Stimulated activated CD8-positive, alpha-beta memory T cell treated with anti-CD3 and anti-CD28 coated beads, Interleukin-7, amount 100 ng/mL, for 48 hours (primary cell): Measurements from ENCODE around the gene FPR3.
"Not testable (repeated sequence)": the region's sequence is repeated elsewhere in the genome, so short reads cannot be mapped to it uniquely, and the experiment has no call there.

Experiments
- DNase-seq, 2 donors: peaks; one replicate each; pipeline ENCODE4 v3.0.0-alpha.2; 2020; ENCODE audit warnings: low read depth in 1 of 2; ENCODE audit errors: extremely low read depth in 1 of 2

The FPR3 gene, protein sequence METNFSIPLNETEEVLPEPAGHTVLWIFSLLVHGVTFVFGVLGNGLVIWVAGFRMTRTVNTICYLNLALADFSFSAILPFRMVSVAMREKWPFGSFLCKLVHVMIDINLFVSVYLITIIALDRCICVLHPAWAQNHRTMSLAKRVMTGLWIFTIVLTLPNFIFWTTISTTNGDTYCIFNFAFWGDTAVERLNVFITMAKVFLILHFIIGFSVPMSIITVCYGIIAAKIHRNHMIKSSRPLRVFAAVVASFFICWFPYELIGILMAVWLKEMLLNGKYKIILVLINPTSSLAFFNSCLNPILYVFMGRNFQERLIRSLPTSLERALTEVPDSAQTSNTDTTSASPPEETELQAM

DNA sequence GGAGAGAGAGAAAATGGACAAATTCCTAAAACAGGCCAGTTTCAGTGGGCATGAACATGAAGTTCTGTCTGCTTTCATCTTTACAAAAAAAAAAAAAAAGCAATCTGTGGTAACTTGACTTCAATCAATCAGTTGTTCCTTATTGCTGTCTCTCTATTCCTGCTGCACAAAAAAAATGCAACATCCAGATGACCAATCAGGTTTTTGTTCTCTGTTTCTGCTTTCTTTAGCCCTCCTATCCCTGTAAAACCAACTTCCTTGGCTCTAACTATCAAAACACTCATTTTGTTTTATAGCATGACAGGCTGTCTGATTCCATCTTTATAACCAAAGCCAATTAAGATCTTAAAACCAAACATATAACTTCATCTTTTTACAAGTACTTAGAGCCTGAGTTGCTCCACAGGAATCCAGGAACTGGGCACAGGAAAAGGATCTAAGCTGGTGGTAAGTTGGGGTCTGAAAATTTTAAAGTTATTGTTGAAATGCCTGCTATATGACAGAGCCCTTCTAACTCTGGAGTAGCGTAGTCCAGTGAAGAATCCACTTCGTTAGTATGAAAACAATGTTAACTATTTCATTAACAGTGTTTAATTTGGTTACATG lies at the start of gene FPR3:
TSS of gene FPR3 (plus strand) at position 273 of the 606 bp plus-strand sequence. CDS start 28,592 bp downstream, outside the sequence.
- DNase-seq = no peak

DNA sequence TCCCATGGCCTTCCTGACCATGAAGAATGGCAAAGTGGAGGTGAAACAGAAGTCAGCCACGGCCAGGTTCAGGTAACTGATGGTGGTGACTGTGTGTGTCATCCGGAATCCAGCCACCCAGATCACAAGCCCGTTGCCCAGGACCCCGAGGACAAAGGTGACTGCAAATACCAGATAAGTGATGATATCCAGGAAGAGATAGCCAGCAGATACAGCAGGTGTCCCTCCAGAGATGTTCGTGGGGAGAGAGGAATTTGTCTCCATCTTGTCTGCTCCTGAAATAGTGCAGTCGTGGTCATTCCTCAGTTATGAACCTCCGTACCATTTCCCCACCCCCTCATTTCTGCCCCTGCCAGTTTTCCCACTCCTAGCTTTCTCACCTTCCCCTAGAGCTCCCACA lies 48.2 kb upstream of the FPR3 start:
- DNase-seq = no peak

DNA sequence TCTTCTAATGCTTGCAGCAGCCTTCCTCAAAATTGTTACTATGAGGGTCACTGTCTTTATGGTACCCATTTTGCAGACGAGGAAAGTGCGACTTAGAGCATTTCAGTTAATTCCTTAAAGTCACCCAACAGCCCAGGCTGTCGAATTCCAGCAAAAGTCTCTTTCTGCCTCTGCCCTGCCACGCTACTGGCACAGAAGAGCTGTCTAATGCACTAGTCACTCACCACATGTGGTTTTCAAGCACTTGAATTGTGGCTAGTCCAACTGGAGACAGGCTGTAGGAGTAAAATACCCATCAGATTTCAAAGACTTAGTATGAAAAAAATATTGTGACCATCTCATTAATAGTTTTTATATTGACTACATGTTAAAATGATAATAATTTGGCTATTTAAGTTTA lies 45.0 kb upstream of the FPR3 start:
- DNase-seq = no peak

DNA sequence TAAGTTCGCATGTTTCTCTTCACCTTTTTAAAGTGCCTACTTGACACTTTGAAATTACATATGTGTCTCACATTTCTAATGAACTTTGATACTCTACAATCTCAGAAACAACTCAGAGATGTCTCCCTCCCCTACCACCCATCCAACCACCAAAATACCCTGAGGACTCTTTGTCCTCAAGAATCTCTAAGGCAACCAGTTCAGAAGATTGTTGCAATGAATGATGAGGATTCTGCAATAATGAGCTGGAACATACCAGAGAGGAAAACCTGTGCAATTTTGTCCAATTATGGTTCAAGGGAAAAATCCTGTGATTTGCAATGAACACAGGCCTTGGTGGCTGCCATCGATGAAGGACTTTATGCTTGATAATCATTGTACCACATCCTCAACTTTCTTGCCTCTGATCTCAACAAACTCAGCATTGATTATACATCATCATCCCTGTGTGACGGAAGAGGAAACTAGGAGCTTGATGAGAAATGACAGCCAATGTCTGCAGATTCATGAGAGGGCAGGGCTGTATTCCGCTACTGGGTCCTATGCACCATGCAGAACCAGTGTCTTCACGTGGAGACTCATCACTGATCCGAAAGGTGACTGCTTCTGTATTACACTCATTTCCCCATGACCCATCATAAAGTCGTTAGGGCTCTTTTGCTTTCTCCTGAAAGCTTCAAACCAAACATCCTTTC lies 44.4 kb upstream of the FPR3 start:
- no peak for DNase-seq

DNA sequence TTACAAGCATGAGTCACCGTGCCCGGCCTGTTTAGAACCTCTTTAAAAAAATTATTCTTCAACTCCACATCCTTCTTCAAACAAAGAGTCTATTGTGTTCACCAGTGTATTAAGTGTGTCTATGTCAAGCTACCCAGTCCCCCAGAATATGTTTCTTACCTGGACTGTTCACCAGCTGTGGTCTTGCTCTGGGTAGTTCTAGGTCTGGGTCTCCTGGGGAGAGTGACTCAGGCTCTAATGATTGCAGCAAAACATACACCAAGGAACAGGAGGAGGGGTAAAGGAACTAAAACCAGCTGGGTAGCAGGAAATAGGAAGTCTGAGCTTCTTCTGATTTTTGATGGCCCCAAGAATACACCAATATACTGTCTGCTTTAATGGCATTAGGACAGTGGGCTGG lies 43.3 kb upstream of the FPR3 start, which contains the start of gene FPR1:
TSS of gene FPR1 (minus strand) at position 224 of the 400 bp plus-strand sequence. CDS start 4,884 bp downstream, outside the sequence.
- no peak for DNase-seq

DNA sequence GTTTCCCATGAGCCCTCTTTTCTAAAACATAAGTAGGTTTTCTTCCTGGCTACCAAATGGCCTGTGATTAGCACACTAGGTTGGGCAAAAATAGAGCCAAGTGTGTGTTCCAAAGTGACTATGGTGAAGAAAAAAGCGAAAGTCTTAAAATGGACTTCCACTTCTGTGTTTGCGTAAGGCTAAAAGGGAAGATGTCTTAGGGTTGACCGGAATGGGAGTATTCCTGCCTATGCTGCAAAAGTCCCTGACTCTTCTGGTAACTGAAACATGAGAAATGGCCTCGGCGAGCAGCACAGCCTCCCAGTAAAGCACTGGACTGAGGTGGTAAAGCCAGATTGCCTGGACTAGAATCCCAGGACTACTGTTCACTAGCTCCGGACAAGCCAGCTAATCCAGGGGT lies 40.8 kb upstream of the FPR3 start:
- no peak for DNase-seq

DNA sequence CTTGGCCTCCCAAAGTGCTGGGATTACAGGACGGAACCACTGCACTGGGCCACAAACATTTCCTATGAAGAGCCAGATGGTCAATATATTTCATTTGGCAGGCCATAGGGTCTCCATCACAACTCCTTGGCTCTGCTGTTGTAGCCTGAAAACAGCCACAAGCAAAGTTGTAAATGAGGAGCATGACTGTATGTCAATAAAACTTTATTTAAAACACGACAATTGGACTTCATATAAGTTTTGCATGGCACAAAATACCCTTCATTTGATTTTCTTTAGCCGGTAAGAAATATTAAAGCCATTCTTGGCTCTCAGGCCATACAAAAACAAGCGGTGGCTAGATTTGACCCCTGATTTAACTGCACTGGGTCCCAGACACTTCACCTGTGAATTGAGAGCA lies 40.2 kb upstream of the FPR3 start:
- DNase-seq = no peak

DNA sequence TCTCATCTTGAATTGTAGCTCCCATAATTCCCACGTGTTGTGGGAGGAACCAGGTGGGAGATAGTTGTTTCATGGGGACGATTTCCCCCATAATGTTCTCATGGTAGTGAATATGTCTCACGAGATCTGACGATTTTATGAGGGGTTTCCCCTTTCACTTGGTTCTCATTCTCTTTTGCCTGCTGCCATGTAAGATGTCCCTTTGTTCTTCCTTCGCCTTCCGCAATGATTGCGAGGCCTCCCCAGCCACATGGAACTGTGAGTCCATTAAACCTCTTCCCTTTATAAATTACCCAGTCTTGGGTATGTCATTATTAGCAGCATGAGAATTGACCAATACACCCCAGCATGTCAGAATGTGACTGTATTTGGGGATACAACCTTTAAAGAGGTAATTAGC lies 39.4 kb upstream of the FPR3 start:
- DNase-seq = no peak

DNA sequence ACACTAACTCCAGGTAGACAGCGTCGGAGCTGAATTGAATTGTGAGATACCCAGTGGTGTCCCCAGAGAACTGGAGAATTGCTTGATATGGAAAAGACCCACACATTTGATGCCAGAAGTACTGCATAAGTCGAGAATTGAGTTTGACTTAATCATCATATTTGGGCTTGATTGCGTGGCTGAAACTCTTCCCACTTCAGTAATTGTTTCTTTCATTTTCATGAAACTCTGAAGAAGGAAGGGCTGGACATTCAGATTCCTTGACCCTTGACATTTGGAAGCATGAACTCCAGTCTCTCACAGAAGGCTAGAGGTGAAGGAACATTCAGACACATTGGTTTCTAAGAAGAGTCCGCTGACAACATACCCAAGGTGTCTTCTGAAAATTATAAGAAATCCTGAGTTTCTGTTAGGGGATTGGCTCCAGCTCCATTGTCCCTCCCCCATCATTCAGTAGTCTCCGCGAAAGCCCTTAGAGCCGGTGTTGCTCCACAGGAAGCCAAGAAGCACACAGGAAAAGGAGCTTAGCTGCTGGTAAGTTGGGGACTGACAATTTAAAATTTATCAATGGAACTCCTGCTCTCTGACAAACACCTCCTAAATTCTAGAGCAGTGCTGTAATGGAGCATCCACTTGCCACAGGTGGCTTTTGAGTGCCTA lies 34.1 kb upstream of the FPR3 start, which contains the start of gene FPR2:
TSS of gene FPR2 (plus strand) at position 484 of the 660 bp plus-strand sequence. CDS start 7,479 bp downstream, outside the sequence.
- DNase-seq = no peak

DNA sequence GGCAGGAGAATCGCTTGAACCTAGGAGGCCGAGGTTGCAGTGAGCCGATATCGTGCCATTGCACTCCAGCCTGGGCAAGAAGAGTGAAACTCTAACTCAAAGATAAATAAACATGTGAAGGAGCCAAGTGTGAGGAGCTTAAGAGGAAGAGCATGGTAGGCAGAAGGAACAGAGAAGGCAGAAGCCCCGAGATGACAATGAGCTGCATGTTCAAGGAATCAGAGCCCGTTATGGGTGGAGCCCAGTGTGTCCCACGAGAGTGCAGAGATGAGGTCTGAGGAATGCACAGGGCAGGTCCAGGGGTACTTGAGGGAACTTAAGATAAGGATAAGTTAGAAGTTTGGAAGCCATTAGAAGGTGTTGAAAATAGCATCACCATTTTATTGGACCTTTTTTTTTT lies 33.3 kb upstream of the FPR3 start:
- DNase-seq = no peak

DNA sequence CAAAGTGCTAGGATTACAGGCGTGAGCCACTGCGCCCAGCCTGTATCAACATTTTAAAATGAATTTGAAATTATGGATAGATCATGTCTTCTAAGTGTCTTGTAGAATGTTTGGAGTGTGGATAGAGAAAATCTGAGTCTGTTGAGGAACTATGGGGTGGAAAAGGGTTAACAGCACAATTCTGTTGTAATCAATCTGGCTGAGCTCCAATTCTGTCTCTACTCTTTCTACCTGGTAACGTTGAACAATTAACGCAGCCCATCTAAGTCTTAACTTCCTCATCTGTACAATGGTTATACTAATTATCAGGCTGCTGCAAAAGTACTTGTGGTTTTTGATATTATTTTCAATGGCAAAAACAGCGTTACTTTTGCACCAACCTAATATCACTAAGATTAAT lies 29.9 kb upstream of the FPR3 start:
- DNase-seq = no peak

DNA sequence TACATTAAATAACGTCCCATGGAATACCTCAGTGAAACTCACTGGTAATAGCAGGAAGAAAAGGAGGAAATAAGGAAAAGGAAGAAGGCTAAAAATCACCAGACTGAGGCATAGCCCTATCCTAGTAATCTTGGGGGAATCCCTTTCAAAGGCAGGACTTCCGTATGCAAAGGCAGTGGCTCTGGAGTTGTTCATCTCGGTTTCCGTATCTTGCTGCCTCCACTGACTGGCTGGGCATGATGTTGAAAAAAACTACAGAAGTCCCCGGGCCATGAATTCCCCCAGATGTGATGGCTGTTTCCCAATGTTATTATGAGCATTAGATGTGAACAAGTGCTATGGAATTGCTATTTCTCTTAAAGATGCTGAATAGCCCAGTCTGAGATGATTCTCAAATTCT lies 28.5 kb upstream of the FPR3 start:
- no peak for DNase-seq

DNA sequence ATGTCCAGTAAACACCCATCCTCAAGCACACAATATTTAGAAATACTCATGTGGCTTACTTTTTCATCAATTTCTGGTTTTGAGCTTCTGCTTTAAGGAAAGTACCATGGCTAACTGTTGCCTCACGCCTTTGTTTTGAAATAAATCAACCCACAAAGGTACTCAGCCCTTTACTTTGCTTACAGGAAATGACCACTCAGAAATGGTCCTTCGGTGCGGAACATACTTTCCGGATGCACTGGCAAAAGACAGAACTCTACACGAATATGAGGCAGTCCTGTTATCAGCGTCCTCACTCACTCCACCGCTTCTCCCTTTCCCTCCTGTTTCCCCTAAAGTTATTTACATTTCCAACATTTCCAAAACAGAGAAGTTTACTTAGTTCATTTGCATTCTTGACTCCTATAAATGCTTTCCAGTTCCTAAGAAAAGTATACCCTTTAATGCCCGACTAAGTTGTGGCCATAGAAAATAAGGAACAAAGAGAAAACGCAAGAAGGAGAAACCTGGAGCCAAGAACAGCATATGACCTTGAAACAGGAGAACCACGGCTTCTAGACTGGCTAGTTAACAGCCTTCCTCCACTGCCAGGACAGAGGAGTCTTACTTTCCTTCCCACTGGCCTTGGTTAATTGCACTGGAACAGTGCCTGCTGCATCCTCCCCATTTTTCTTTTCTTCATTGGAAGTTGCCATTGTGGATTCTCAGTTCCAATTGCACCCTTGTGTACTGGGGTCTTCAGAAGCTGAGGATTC lies 23.4 kb upstream of the FPR3 start:
- no peak for DNase-seq

DNA sequence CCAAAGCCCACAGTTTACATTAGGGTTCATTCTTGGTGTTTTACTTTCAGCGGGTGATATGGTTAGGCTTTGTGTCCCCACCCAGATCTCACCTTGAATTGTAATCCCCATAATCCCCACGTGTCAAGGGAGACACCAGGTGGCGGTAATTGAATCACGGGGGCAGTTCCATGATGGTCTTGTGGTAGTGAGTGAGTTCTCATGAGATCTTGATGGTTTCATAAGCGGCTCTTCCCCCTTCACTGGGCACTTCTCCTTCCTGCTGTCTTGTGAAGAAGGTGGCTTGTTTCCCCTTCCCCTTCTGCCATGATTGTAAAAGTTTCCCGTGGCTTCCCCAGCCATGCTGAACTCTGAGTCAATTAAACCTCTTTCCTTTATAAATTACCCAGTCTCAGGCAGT lies 22.0 kb upstream of the FPR3 start:
- DNase-seq = no peak

DNA sequence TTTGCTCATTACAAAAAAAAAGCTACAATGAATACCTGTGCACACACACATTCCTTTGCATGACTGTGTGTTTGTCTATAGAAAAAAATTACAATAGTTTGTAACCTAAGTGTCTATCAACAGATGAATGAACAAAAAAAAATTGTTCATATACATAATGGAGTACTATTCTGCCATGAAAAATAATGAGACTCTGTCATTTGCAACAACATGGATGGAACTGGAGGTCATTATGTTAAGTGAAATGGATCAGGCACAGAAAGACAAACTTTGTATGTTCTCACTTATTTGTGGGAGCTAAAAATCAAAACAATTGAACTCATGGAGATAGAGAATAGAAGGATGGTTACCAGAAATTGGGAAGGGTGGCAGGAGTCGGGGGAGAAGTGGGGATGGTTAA lies 18.4 kb upstream of the FPR3 start:
- not testable (repeated sequence) for DNase-seq

DNA sequence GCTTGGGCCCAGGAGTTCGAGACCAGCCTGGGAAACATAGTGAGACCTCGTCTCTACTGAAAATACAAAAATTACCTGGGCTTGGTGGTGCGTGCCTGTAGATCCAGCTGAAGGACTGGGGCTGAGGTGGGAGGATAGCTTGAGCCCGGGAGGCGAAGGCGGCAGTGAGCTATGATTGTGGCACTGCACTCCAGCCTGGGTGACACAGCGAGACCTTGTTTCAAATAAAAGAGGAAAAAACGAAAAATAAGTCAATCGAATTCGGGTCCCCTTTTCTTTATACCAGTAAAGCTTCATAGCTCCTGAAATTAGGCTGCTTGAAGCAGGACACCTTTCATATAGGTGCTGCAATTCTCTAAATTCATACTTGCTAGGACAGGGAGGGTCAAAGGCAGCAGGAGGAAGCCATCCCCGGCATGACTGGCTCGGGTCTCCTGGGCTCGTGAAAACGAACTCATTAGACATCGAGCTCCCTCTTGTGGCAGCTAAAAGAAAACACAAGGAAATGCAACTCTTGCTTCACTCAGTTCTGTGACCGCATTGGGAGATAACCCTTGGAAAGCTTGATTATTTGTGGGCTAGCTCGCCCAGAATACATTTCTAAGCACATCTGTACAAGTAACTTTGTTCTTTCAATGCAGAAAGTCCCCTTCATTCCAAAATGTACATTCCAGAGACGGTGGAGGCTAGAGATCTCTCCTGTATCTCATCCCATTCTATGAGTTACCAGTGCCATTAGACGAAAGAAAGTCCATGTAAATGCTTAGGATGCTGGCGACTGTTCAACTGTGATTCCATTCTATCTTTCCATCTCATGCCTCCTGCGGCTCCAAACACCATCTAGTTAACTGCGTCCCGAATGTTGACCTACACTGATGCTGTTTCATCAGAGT lies 17.1 kb upstream of the FPR3 start:
- peak in 1 of 2 donors; percentile 11 for DNase-seq

DNA sequence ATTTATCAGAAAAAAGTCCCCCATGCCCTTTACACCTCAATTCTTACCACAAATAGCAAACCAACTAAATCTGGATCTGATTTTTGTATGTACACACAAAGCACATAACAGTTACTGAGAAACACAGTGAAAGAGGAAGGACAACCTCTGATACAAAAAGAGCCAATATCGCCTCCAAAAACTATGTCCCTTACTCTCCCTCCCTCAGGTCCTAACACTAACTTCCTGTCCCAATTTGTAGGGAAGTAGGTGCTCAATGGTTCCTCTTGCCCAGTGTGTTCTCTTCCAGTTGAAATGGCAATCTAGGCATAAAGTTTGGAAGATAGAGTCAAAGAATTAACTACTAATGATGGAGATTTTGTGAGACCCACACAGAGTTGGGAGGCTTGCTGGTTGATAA lies 15.8 kb upstream of the FPR3 start:
- no peak for DNase-seq

DNA sequence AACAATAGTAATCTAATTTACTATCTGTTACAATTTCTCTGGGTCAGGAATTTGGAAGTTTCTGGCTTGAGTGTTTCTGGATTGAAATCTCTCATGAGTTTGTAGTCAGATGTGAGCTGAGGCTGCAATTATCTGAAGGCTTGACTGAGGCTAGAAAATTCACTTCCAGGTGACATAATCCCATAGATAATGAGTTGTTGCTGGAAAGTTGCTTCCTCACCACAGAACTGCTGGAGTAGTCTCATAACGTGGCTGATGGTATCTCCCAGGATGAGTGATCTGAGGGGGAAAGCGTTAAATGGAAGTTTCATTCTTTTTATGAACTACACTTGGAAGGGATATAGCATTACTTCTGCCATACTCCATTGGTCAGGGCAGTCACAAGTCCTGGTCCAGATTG lies 15.3 kb upstream of the FPR3 start:
- no peak for DNase-seq

DNA sequence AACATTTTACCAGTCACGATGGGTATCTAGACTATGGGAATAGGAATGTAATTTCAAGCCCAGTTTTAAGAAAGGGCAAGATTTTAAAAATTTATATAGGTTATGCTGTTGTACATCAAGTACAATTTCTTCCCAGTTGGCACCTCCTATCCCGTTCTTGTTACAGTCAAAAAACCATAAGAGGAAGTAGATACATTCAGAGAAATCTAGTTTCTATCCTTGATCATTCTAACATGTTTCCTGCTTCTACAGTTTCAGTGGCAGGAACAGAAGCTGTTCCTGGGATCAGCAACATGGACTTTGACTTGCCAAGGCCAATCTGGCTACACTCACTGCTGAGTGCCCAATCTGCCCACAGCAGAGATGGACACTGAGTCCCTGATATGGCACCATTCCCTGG lies 14.7 kb upstream of the FPR3 start:
- no peak for DNase-seq

DNA sequence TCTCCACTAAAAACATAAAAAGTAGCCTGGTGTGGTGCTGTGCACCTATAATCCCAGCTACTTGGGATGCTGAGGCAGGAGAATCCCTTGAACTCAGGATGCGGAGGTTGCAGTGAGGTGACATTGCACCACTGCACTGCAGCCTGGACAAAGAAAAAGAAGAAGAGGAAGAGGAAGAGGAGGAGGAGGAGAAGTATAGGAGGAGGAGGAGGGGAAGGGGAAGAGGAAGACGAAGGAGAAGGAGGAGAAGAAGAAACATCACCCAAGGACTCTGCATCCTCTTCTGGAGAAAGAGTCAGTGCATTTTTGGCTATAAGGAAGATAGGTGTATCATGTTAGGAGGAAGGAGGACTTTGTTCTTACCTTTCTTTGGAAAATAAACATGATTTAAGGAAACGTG lies 13.0 kb upstream of the FPR3 start:
- DNase-seq = no peak
